Caco-2 (cell line): Measurements from ENCODE around the gene FBXO34. TPM values are rescaled to one million over a fixed set of nuclear protein-coding genes. Genes with fewer than 3 reads are reported as not detected.

Experiments
- BruUV-seq: library from RNA; stranded (reverse); fragments of 400-500 nt; replicated peaks from 2 replicates; lab custom pipeline; 2021; lab: Mats Ljungman, UMichigan
- CTCF ChIA-PET: fragments of 300-600 bp; sonication (Branson Sonifier 250); formaldehyde crosslinking; loops from one replicate; lab custom pipeline; 2022; ENCODE audit warnings: antibody characterized with exemption; lab: Charles Lee
- POLR2A ChIA-PET: fragments of 300-600 bp; sonication (Branson Sonifier 250); formaldehyde crosslinking; loops from one replicate; lab custom pipeline; 2022; ENCODE audit warnings: antibody characterized with exemption; lab: Charles Lee
- DNase-seq, 2 experiments: peaks; one replicate each; pipeline versions ENCODE4 v3.0.0 to v3.0.0-alpha.2; 2020 to 2022
- H3K27me3 ChIP-seq: replicated peaks from 2 replicates; pipeline ENCODE4 v1.6.0; 2011; ENCODE audit warnings: low read length; ENCODE audit not compliant: control insufficient read depth, insufficient read depth
- H3K36me3 ChIP-seq: 2 replicates; pipeline ENCODE4 v1.5.1; 2011; ENCODE audit warnings: low read length; ENCODE audit not compliant: control insufficient read depth, insufficient read depth
- H3K4me1 ChIP-seq: fragments of 250-450 bp; sonication (Bioruptor Pico); 2 replicates; pipeline ENCODE4 v1.5.1; 2020; ENCODE audit warnings: mild to moderate bottlenecking
- H3K4me3 ChIP-seq: 2 replicates; pipeline ENCODE4 v1.5.1; 2011; ENCODE audit warnings: low read depth, mild to moderate bottlenecking, control low read depth, low read length
- H3K9me3 ChIP-seq: fragments of 250-450 bp; sonication (Bioruptor Pico); 2 replicates; pipeline ENCODE4 v1.5.1; 2020; ENCODE audit warnings: mild to moderate bottlenecking, moderate library complexity
- H3K27ac Mint-ChIP-seq: one replicate; pipeline ENCODE4 v1.8.0; 2022; ENCODE audit warnings: mixed read lengths; ENCODE audit not compliant: unreplicated experiment
- H3K27me3 Mint-ChIP-seq: one replicate; pipeline ENCODE4 v1.8.0; 2022; ENCODE audit warnings: mixed read lengths; ENCODE audit not compliant: insufficient read depth, unreplicated experiment
- H3K36me3 Mint-ChIP-seq: one replicate; pipeline ENCODE4 v1.8.0; 2022; ENCODE audit warnings: mild to moderate bottlenecking, mixed read lengths; ENCODE audit not compliant: insufficient read depth, unreplicated experiment
- H3K4me1 Mint-ChIP-seq: one replicate; pipeline ENCODE4 v1.8.0; 2022; ENCODE audit warnings: low read depth, mixed read lengths; ENCODE audit not compliant: unreplicated experiment
- H3K4me3 Mint-ChIP-seq: one replicate; pipeline ENCODE4 v1.8.0; 2022; ENCODE audit warnings: mild to moderate bottlenecking, moderate library complexity, mixed read lengths; ENCODE audit not compliant: unreplicated experiment
- H3K9me3 Mint-ChIP-seq: one replicate; pipeline ENCODE4 v1.8.0; 2022; ENCODE audit warnings: mixed read lengths; ENCODE audit not compliant: unreplicated experiment
- CTCF ChIP-seq, 2 experiments: fragments of 200-600 bp in 1 of 2; IDR thresholded peaks; 1 replicate in 1 of 2; 2 replicates in 1 of 2; pipeline versions ENCODE4 v1.5.1 to v1.8.0; 2011 to 2022; ENCODE audit warnings: antibody characterized with exemption in 1 of 2, control low read depth in 1 of 2, inconsistent platforms in 1 of 2, low read depth in 1 of 2, low read length in 1 of 2, mild to moderate bottlenecking in 1 of 2, moderate library complexity in 1 of 2; ENCODE audit not compliant: insufficient read depth in 1 of 2, severe bottlenecking in 1 of 2, unreplicated experiment in 1 of 2
- intact Hi-C: fragments of 100-400 bp; cut with micrococcal nuclease; formaldehyde crosslinking; loops from one replicate; pipeline ENCODE4 v1.10.0; 2022; ENCODE audit not compliant: unreplicated experiment
- total RNA-seq: library from RNA; stranded (reverse); gene quantifications from 2 replicates; pipeline ENCODE4 v1.2.3, GENCODE V29; 2022

Gene FBXO34
- total RNA-seq, 1 experiment from 2014 or later = 23.7 TPM

- Histone ChIP-seq H3K4me3 (no peak overlapping the region), H3K36me3 (no peaks in the 10 kb centered on the region), H3K9me3 (no peaks in the 10 kb centered on the region), H3K4me1 (no peaks in the 10 kb centered on the region), H3K27me3 (no peaks in the 10 kb centered on the region)
- Mint-ChIP-seq H3K27me3 (no peaks in the 10 kb centered on the region), H3K36me3 (peaks cover 17% of the 10 kb centered on the region), H3K9me3 (no peaks in the 10 kb centered on the region), H3K4me1 (no peaks in the 10 kb centered on the region), H3K4me3 (no peak overlapping the region), H3K27ac (no peak overlapping the region)
- DNase-seq = no peak
- no TSS peak for BruUV-seq
- CTCF ChIA-PET = no interaction called here
- TF ChIP-seq CTCF (IDR thresholded peaks at IDR 0.05; ENCODE audit: insufficient read depth in 1 of 2, low read depth in 1 of 2, low read length in 1 of 2, severe bottlenecking in 1 of 2, unreplicated experiment in 1 of 2) = no peak
- intact Hi-C loops = no loop called here
- POLR2A ChIA-PET = no interaction called here
These were observed 127.5 kb downstream of the FBXO34 start for GRCh38 chr14:55398679-55399078.

DNA sequence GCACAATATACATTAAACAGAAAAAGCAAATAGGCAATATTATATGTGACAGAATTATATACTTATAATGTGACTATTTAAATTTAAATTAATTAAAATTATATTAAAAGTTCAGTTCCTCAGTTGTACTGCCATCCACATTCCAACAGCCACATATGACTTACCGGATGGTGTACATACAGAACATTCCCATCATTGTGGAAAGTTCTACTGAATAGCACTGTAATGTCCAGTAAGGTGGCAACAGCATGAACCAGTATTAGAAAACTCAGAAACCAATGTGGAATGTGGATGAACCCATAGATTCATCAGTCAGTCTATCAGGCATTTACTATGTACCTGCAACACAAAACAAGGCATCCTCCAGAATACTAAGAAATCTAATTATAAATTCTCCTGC lies 128.0 kb downstream of the FBXO34 start:
- Histone ChIP-seq H3K36me3 (no peaks in the 10 kb centered on the region), H3K4me1 (no peaks in the 10 kb centered on the region), H3K9me3 (no peaks in the 10 kb centered on the region), H3K27me3 (no peaks in the 10 kb centered on the region), H3K4me3 (no peak overlapping the region)
- DNase-seq = no peak
- H3K9me3 Mint-ChIP-seq = no peaks in the 10 kb centered on the region
- H3K4me3 Mint-ChIP-seq = no peak overlapping the region
- CTCF ChIA-PET = no interaction called here
- POLR2A ChIA-PET = no interaction called here
- no peak for TF ChIP-seq CTCF (IDR thresholded peaks at IDR 0.05; ENCODE audit: insufficient read depth in 1 of 2, low read depth in 1 of 2, low read length in 1 of 2, severe bottlenecking in 1 of 2, unreplicated experiment in 1 of 2)
- H3K27ac Mint-ChIP-seq = no peak overlapping the region
- H3K27me3 Mint-ChIP-seq = no peaks in the 10 kb centered on the region
- BruUV-seq = no TSS peak
- intact Hi-C loops = no loop called here
- H3K4me1 Mint-ChIP-seq = no peaks in the 10 kb centered on the region
- H3K36me3 Mint-ChIP-seq = peaks cover 17% of the 10 kb centered on the region

DNA sequence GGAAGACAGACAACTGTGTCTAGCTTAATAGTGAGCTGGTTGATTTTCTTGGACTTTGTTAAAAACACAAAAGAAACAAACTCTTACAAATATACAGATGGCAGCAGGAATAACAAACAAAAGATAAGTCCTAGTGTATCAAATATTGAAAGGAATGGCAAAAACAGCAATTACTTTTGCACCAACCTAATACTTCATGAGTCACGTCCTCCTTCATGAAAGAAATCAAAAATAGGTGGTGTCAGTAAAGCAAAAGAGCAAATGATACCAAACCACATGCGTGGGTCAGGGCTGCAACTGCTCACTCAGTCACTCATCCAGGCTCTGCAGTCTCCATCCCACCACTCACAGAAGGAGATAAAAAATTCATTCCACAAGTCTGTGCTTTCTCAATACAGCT lies 128.6 kb downstream of the FBXO34 start:
- Mint-ChIP-seq H3K27ac (no peak overlapping the region), H3K4me1 (no peaks in the 10 kb centered on the region), H3K36me3 (peaks cover 14% of the 10 kb centered on the region), H3K4me3 (no peak overlapping the region), H3K9me3 (no peaks in the 10 kb centered on the region), H3K27me3 (no peaks in the 10 kb centered on the region)
- CTCF ChIA-PET = no interaction called here
- H3K36me3 ChIP-seq = no peaks in the 10 kb centered on the region
- no peak for TF ChIP-seq CTCF (IDR thresholded peaks at IDR 0.05; ENCODE audit: insufficient read depth in 1 of 2, low read depth in 1 of 2, low read length in 1 of 2, severe bottlenecking in 1 of 2, unreplicated experiment in 1 of 2)
- no TSS peak for BruUV-seq
- intact Hi-C loops = no loop called here
- H3K9me3 ChIP-seq = no peaks in the 10 kb centered on the region
- H3K4me3 ChIP-seq = no peak overlapping the region
- DNase-seq = no peak
- no peaks in the 10 kb centered on the region for H3K4me1 ChIP-seq
- POLR2A ChIA-PET = no interaction called here
- no peaks in the 10 kb centered on the region for H3K27me3 ChIP-seq
